GM21737 (cell line): Measurements from ENCODE around the gene ABHD10.

Experiments
- ATAC-seq: cut with Tn5 transposase; IDR thresholded peaks from one replicate; pipeline ENCODE4 v1.9.1; 2021; ENCODE audit warnings: mild to moderate bottlenecking, moderate library complexity; ENCODE audit not compliant: unreplicated experiment

ABHD10 gene

DNA sequence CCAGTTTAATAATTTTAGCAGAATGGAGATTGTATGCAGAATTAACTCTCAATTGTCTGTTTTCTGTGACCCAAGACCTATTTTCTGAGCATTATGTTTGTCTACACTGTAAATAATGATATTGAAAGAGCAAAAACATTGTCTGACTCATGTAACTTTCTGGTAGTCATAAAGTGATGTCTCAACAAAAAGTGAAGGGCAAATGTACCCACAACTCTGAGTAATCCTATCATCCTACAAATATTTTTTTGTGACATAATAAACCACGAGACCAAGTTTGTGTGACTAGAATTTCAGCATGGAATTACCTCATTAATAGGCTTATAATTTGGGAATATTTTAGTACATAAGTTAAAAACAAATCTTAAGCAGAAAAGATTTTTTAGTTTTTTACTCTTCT lies 15.4 kb upstream of the ABHD10 start:
- no peak for ATAC-seq

DNA sequence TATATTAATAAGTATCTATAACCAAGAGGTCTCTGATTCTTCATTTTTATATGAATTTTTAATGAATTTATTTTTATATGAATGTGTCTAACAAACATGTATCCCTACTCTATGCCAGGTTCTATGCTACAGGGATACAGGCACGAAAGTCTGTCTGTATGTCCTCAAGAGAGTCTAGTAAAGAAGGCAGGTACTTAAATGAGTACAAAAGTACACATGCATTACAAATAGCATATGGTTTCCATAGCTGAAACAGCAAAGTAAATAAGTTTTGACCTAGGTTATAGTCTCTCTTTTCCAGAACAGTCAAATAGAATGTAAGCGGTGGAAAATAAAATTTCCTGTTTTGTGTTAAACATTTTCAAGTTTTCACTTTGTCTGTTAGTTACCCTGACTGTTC lies 13.3 kb upstream of the ABHD10 start:
- ATAC-seq: no peak

DNA sequence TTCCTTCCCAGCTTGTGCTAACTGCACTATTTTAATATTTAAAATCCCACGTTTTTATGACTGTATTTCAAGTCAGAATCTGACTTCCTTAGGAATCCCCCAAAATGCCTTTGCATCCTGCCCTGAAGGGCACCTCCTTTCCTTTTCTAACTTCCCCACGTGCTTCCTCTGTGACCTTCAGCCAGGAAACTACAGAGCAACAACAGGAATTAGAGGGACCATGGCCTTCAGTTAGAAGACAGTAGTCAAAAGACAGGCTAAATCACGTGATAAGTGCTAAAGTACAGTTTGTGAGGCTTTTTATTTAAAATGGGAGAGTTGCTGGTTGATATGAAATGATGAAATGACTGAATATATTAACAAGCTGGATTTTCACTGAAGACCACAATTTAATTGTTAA lies 11.8 kb upstream of the ABHD10 start:
- ATAC-seq: no peak

DNA sequence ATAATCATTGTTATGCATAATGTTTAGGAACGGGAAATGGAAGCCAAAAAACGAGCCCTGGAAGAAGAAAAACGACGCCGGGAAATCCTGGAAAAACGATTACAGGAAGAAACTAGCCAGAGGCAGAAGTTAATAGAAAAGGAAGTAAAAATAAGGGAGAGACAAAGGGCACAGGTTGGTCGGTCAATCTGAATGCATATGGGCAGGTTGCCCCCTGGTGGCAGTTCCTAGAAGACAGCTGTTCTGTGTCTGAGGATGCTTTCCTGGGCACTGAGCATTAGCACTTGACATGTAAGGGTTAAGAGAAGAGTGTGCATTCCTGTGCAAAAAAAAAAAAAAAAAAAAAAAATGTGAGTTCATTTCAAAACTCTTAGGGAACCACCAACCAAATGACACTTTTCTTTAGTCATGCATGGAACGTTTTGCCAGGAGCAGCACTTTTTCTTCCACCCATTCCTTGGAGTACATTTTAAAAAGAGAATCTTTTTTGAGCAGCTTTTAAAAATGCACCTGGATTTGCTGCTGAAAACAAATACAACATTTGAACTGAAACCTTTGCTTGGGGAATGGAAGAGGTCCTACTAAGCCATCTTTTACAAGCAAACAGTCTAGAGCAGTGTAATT lies 11.1 kb upstream of the ABHD10 start:
- peak; percentile 88 for ATAC-seq

DNA sequence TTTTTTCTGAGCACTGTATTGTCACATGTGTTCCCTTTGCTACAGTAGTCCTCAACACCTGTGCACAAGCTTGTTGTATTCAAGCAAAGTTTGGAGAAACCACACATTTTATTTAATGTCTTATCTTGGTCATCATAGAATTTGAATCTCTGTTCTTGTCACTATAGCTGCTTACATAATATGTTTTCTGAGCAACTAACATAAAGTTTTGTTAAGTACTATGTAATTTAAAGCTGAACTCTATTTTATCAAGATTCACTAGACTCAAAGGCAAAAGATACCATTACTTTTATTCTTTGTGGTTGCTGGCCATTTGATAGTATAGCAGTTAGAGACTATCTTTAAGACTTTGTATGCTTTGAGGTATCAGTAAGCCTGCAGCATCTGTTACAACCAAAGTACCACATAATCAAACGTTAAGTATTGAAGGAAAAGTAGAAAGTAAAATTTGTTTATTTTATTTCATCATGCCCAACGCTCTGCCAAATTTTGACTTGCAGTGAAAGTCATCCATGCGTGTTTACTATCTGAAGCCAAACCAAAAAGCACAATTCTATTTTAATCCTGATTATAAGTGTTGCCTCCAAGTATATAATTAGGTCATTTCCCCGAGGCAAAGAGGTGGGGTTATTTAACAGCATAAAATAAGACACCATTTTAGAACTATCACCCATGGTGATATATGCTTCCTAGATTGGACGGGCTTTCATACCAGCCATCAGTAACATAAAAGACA lies 10.3 kb upstream of the ABHD10 start:
- no peak for ATAC-seq

DNA sequence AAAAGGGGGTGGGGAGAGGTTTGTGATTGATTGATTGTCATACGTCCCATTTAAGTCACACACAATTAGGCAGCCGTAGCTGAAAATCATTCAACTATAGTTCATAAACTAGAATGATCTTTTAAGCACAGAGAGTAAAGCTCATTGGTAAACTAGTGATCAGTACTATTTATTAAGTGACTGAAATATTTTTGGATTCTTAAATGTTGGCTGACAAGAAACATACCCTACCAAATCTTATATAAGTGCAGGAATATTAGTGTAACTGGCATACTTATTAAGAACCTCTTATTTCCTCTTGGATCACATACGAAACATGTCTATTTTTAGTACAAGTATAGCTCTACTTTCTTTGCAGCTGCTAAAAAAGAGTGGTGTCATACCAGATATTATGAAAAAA lies 8.4 kb upstream of the ABHD10 start:
- ATAC-seq: no peak

DNA sequence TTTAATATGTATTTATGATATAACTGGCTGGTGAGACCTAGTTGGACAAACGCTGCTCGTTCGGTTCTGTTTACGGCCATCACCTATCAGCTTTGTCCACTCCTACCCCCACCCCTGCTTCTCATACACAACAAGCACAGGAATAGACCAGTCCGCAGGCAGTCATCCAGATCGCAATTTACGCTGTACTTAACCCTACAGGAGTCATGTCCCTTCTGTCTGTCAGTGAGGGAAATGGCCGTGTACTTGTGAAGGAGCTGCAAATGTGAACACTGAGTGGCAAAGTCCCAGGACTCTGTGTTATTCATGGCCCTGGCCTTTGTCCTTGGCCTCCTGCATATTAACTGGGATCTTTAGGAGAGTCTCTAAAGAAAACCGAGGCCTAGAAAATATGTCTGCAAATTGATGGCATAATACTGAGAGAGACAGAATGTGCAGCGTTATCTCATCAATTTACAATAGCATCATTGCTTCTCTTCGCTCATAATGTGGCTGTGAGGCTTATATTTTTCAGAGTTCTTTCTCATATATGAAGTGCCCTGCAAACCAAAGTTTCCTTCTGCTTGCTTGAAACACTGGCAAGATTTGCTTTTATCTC lies 7.2 kb upstream of the ABHD10 start:
- ATAC-seq: no peak

DNA sequence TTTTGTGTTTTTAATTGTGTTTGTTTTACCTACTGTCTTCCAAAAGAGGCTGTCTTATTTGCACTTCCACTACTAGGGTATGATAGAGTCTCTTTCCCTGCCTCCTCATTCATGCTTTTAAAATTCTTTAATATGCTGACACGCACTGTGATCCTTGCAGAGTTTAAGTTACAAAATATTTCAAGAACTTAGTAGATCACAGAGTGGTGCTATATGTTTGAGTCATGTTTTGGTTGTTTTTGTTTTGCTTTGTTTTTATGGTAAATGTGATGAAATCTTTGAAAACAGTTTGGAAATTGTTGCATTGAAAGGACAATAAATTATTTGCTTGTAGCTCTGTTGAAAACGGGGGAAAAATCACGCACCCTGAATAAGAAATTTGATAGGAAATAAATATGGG lies 5.9 kb upstream of the ABHD10 start:
- ATAC-seq: no peak

DNA sequence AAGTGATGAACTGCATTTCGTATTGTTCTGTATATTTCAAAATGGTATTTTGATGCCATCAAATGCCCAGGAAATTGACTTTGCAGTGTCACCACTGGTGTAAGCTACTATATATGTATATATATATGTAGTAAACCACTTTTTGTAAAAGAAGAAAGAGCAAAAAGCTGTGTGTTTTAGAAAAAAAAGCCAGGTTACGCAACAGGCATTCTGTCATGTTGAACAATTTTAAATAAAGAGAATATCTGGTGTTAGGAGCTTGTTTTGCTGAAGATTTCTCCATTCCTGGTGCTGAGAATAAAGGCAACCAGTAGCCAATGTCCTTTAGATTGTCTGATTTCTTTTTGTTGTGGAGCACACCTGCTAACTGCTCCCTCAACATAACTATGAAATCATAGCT lies 3.7 kb upstream of the ABHD10 start:
- ATAC-seq: no peak

DNA sequence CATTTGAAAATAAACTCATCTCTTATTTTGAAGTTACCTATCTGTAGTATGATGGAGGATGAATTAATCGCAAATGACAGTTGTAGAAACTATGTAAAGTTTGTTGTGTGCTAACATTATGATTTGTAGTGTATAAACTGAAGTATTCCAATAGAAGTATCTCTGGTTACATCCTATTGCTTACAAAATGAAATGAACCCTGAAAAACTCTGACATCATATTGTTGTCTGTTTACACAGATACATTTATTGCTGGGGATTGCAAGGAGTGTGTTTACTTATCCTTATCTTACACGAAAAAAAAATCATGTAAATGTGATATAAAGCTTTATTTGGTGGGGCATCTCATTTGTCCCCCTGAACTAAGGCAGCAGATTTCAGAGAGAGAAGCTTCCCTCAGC lies 2.6 kb upstream of the ABHD10 start:
- no peak for ATAC-seq

DNA sequence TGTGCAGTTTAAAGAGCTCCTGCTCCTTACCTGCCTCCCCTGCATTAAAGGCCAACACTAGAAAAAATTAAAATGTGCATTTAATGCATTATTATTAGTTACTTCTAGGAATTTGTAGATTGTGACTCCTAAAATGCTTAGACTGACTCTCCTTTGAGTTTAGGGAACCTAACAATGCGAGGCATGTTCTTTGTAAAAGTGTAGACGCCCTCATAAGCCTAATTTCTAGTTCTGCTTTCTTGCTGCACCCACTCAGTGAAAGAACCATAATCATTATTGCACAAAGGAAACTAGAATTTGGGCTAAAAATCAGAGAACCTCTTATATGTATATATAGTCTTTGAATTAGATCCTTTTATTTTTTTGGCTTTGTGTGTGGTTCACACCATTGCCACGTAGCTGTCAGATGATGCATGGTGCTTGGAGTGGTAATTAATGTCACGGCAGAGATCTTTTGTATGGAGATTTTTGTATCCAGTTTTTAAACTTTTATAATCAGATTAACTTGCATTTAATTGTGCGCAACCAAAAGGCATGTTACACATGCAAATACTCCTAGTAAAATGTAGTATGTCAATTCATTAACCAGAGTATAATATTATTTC lies 710 bp downstream of the ABHD10 start:
- peak; percentile 29 for ATAC-seq

DNA sequence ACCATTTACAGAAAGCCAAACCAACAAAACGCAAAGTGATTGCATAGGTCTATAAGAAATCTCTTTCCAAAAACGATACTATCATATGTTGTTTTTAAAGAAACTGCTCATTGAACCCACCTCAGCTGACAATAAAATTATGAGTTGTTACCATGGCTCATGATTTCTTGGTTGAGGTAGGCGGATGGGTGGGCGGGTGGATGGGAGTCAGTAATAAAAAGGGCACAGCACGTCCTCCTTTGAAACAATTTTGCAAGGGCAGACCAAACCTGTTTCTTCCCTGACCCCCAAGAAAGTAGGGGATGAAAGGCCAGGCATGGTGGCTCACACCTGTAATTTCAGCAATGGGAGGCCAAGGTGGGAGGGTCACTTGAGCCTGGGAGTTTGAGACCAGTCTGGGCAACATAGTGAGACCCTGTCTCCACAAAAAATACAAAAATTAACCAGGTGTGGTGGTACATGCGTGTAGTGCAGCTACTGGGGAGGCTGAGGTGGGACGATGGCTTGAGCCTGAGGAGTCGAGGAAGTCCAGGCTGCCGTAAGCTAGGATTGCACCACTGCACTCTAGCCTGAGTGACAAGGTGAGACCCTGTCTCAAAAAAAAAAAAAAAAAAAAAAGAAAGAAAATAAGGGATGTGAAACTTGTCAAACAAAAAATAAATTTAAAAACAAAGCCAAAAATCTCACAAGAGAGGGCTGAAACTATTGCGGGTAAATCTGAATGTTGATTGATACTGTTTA lies 2.1 kb downstream of the ABHD10 start:
- no peak for ATAC-seq

DNA sequence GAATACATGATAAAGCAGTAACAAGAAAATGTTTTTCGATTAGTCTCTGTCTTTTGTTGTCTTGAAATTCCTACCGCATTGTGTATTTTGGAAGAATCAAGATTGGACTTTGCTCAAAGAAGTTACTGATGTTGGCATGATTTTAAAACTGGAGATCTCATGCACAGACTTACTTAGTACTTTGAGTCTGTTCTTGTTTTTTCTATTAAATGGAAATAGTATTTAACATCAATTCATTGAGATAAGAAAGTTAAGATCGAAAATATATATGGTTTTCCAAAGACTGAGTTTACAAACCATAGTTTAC lies 2.6 kb downstream of the ABHD10 start:
- no peak for ATAC-seq

DNA sequence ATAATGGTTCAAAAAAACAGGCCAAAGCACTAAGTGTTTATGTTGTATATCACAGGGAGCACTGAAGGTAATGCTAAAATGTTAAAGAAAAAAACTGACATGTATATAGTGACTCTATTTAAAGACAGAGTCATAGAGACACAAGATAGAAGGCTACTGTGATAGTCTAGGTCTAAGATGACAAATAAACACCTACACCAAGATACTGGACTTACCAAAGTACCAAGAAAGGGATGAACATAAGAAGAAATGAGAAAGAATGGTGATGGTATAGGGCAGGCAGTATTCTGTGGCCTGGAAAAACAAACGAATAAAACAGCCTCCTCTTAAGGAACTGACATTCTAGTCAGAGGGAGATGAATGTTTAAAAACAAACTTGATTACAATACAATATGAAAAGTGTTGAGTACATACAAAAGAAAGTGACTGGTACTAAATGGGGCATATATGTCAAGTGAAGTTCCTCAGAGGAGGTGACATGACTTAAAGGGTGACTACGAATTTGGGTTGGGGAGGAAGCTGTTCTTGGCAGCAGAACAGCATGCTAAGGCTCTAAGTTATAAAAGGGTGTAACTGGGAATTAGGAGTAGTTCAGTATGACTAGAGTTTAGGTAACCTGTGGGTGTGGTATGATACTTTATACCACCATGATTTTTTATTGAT lies 5.9 kb downstream of the ABHD10 start:
- no peak for ATAC-seq

DNA sequence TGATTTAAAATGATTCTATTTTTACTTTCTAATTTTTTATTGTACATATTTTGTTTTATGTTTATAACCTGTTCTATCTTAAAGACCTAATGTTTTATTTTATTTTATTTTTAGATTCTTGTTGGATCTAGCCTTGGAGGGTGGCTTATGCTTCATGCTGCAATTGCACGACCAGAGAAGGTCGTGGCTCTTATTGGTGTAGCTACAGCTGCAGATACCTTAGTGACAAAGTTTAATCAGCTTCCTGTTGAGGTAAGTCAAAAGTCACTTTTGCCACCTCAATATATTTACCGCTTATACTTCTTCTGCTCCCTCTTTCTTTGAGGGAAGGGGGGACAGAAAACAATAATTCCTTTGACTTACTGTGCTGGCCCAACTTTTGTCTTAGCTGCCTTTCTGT lies 8.0 kb downstream of the ABHD10 start:
- ATAC-seq: no peak

DNA sequence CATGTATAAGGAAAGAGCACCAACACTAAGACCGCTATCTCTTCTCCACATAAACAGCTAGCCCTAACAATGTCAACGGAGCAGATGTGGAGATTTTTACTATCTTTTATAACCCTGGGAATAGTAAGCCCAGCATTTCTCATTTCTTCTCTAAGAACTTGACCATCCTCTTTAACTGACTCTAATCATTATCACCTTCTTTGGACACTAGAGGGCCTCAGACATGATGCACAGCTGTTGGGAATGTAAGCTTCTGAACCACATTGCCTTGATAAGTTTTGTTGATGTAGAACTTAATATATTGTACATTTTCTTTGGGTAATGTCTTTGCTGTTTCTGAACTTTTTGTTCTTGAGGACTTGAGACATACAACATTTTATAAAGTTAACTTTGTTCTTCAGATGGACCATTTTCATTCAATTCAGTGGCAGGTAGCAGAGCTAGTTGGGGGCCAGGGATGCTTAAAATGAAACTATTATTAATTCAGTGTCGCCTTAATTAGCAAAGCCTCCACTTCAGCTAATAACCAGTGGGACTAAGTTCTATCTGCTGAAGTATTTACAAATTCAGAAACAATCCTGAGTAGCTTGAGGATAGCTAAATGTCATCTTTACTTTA lies 10.3 kb downstream of the ABHD10 start:
- peak; percentile 76 for ATAC-seq

DNA sequence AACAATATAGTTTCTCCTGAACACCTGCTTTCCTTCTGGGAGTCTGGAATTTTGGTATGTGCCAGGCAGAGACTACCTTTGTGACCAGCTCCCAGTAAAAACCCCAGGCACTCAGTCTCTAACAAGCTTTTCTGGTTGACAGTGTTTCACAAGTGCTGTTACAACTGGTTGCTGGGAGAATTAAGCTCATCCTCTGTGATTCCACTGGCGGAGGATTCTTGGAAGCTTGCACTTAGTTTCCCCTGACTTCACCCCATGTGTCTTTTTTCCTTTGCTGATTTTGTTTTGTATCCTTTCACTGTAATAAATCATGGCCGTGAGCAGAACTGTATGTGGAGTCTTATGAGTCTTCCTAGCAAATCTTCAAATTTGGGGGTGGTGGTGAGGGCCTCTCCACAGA lies 14.2 kb downstream of the ABHD10 start:
- ATAC-seq: no peak

DNA sequence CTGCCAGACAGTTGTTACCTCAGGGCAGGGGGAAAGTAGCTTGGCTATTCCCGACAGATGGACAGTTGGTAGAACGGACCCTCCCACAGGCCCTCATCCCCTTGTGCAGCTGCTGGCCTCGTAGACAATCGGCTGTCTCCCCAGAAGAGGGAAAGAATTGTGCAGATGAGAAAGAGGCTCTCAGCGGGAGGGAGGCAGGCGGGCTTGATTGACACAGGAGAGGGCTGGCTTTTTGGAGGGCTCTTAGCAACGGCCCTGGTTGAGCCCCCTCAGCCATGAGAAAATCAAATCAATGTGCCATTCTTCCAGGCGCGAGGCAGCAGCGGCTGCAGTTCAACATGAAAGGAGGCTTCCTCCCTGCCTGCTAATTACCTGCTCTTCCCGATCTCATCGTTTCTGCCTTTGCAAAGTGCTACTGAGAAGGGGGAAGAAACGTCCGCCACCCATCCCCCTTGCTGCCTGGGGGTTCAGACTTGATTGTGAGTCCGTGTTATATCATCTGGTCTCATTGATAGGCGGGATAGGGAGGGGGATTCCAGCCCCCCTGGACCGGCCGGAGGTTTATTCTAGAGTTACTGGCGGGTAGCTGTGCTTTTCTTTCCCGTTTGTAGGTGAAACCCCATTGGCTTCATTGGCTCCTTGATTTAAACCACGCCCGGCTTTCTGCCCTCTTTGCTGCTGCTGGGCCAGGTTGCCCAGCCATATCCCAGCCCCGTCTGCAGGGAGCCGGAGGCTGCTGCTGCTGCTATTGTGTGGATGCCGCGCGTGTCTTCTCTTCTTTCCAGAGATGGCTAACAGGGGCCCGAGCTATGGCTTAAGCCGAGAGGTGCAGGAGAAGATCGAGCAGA lies 20.0 kb downstream of the ABHD10 start, which contains the start of gene TAGLN3:
TAGLN3 (plus strand) TSS at position 287 of the 848 bp plus-strand sequence; CDS start at position 788, 501 bp downstream.
- peak; percentile 52 for ATAC-seq

DNA sequence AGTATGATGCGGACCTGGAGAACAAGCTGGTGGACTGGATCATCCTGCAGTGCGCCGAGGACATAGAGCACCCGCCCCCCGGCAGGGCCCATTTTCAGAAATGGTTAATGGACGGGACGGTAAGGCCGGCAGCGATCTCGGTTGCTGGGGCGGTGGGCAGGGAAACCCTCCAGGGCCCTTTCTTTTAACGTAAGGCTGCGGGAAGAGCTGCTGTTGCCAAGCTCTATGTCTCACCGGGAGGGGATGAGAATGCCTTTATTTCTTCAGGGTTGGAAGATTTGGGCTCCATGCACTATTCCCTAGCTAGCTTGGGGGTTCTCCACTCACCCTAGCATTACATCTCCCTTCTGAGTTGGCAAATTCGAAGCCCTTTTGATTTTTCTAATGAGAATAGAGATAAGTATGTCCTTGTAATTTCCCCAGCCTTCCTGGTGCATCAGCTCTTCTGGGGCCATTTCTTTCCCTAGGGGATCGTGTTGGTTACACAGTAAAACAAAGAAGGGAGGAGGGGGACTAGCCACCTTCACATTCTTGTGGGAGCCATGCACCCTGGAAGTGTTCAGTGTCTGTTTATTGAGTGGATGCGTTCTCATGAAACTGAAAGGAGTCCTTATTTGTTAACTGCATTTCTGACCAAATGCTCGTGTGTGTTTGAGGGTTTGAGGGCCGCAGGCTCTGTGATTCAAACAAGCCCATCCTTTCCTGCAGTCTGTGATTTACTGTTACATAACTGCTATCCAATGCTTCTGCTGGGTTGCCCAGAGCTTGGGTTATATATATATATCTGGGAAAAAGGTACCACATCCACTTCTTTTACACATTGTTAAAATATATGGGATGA lies 20.9 kb downstream of the ABHD10 start:
- ATAC-seq: no peak
